Measurements from ENCODE around the gene COL6A3.
"Not testable (repeated sequence)": the region's sequence is repeated elsewhere in the genome, so short reads cannot be mapped to it uniquely, and the experiment has no call there.

Gene COL6A3

DNA sequence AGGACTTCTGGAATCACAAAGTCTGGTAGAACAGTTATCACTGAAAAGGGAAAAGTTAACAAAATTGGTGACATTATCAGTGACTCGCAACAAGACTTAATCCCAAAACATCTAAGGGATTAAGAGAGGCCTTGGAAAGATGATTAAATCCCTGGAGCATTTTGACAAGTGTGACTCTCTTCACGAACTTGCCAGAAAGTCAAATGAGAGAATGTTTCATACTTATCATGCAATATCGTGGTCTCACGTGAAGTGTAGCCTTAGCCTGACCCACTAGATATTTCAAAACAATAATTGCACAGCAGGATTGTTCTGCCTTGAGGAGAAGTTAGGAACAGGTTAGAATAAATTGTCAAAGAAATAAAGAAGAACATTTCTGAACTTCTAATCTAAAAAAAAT is 104.5 kb downstream of the COL6A3 start:
- DNase-seq, result no peak

DNA sequence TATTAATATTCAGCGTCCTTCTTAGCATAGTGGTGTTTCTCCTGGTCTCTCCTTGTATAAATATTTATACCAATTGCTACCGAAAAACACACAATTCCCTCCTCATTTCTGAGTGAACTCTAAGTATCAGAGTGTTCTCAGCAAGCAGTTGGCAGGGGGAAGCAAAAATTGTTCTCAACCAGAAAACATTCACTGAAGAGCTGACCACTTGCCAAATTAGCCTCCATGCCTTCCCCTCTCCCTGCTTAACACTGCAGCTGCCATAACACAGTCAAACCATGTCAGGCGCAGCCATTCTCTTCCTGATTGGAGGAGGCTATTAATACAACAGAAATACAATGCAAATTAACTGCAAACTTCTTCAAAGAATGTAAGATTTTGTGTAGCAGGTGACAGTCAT is 105.0 kb downstream of the COL6A3 start:
- no peak for DNase-seq

DNA sequence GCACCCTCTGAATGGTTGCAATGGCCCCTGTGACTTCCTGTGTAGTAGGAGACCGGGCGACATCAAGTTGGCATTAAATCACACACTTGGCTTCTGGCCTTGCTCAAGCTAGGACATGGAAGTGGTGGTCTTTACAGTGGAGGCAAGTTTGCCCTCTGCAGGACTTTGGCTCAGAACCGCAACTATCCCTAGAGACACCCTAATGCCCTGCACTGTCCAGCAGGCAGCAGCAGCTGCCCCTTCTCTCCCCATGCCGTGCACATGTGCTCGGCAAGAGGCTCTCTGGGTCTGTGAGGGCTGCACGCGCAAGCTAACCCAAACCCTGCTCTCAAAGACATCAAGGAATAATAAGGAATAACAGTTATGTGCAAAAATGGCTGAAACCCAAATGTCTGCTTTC is 106.5 kb downstream of the COL6A3 start:
- no peak for DNase-seq

DNA sequence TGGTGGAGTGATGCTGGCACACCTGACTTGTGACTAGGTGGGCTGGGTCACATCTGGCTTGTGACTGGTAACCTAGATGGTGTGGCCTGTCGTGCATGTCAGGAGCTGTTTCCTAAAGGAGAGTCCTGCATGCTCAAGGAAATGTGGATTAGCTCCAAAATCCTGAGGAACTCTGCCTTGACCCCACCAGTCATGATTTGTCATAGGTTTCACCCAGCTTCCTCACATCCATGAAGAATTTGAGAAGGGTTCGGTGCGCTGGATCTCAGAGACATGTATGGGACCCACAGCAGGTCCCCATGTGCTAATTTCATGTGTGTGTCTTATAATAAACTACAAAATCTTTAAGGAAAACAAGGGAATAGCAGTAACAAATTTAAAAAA is 107.2 kb downstream of the COL6A3 start:
- no peak for DNase-seq

DNA sequence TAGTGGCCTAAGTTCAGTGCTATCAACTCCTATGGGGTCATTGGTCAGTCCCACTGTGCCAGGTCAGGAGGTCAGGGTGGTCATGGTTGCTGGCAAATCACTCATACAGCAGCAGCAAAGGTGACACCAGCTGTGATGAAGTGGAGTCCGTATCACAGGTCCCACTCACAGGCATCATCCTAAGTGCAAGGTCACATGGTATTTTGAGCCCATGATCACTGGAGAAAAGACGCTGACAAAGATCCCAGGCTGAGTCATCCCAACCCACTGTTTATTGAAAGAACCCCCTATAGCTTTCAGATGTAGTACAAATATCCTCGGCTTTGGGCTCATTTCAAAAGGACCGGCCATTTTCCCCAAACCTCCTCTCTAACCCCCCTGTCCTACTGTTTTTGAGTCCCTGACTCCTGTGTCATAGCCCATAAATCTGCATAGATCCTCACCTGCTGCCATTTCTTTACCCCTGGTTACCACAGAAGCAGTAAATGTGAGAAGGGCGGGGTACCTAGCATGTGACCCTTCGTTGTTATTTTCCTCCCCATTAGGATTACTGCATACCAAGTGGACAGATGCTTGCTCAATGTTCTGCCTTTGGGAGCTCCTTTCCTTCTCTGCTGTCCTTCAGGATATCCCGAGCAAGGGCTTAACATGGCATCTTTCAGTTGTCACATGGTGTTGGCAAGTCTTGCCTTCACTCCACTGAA is 107.7 kb downstream of the COL6A3 start:
- no peak for DNase-seq

DNA sequence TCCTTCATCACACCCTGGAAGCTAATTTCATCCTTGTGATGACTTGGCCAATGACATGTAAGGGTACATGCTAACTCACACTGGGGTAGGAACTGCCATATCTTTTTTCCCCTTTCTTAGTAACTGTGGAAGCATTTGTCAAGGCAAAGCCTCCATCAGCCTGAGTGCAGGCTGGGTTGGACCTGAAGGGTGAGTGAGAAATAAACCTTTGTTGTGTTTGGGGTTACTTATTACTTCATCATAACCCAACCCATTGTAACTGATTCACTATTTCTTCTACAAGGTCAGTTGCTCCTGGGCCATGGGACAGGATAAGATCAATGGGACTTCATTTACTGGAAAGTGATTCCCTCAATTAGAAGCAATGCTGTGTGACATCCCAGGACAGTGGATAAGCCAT is 108.4 kb downstream of the COL6A3 start:
- no peak for DNase-seq

DNA sequence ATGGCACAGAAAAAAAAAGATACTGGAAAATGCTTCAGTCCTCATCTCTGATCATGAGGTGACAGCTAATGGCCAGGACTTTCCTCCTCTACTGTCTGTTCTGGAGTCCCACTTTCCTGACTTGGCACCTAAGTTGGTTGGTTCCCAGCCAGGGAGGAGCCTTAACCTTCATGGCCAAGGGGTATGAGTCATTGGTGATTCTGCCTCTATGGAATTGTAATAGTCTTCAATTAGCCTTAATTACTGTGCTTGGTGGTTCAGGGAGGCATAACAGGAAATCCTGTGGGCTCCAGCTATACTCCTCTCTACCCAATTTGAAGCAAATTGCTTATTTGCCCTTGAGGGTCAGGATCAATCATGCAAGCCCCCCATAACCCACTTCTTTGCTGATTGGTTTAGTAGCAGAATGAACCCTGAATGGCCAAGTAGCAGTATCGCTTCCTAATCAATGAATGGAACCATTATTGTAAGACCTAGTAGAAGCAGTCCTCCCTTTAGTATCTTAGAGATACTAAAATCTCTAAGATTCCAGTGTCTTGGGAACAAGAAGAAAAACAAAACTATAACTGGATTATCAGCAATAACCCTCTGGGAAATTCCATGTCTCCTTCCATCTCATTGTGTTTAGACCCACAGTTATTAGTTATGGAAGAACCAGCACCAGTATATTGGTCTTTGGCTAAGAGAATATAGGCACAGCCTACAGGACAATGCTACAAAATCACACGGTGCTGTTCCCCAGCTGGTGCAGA is 109.0 kb downstream of the COL6A3 start:
- no peak for DNase-seq

DNA sequence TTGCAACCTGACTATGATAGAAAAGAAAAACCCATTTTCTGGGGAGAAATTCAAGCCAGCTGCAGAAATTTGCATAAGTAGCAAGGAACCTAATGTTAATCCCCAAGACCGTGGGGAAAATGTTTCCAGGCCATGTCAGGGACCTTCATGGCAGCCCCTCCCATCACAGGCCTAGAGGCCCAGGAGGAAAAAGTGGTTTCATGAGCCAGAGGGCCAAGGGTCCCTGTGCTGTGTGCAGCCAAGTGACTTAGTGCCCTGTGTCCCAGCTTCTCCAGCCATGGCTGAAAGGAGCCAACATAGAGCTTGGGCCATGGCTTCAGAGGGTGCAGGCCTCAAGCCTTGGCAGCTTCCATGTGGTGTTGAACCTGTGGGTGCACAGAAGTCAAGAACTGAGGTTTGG is 110.7 kb downstream of the COL6A3 start:
- not testable (repeated sequence) for DNase-seq

DNA sequence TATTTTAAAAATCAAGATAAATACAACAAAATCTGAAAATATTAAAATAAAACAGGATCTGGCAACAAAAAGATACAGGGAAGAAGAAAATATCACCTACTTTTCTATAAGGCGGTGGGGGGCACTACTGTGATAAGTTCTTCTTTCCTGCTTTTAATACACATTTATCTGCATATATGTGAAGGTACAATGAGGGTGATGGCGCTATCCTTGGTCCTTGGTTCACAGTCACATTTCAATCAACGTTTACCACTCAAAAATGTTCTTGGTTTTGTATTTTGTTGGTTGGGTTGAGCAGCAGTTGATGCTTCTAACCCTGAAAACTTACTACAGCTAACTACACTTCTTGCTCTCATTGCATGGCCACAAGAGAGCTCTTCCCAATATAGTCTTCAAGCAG is 112.4 kb downstream of the COL6A3 start:
- no peak for DNase-seq

DNA sequence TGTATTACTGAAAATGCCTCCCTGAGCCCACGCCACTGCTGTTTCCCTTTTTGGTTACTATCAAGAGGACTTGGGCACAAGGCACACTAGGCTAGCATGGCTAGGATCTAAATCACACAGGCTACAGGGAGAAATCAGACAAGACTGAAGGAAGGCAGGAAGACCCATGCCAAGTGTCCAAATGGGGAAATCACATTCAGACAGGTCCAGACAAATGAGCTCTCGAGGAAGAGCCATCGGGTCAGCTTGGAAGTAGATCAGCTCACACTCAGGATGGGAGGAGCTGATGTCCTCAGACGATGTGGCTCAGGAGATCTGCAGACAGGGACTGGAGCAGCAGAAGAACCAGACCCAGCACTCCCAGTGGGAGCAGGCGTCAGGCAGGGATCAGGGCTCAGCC is 113.2 kb downstream of the COL6A3 start:
- DNase-seq, result no peak

DNA sequence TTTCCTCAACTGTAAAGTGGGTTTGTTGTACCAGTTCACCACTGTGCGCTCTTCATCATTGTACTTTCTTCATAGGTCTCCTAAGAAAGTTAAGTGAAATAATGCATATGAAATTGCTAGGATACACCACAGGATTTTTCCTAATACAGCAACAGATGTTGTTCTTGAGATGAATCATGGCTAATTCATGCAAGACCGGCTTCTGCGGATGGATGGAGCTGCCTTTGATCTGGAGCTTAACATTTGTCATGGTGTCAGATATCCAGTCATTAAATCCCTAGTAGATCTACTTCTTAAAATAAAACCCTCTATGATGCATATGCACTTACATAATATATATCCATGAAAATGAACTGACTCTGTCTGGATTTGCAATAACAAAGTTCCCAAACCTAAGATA is 114.1 kb downstream of the COL6A3 start:
- DNase-seq, result no peak

DNA sequence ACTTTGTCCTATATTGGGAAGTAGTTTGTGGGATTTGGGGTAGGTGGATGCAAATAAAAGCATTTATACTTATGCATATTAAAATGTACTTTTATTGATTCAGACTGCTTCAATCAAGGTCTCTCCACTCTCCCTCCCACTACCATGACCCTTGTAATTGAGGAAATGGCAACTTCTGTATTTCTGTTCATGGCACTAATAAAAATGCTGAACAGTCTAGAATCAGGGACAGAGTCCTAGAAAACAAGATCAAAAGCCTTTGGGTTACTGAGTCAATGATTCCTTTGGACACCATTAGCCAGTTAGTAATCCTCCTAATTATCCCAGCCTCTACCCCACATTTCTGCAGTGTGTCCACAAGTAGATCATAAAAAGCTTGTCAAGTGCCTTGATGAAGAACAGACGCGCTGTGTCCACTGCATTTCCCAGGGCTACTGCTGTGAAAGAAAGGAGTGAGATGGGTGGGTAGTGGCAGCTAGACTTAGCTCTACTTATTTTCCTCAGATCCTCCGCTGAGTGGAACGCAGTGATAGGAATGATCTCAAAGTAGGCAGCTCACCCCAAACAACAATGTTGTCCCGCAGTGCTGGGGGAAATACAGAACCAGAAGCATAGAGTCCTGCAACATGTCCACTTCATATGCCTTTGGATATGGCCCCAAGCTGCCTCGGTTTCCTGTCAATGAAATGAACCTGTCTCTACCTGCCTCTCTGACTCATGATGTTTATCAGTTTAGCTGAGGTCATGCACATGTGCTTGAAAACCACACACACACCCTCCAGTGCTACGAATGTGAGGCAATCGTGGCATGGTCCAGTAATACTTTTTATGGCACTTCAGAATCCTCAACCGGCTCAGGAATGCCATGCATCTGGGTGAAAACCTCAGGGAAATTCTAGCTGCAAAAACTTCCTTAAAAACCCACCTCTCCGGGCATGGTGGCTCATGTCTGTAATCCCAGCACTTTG is 115.5 kb downstream of the COL6A3 start:
- no peak for DNase-seq

DNA sequence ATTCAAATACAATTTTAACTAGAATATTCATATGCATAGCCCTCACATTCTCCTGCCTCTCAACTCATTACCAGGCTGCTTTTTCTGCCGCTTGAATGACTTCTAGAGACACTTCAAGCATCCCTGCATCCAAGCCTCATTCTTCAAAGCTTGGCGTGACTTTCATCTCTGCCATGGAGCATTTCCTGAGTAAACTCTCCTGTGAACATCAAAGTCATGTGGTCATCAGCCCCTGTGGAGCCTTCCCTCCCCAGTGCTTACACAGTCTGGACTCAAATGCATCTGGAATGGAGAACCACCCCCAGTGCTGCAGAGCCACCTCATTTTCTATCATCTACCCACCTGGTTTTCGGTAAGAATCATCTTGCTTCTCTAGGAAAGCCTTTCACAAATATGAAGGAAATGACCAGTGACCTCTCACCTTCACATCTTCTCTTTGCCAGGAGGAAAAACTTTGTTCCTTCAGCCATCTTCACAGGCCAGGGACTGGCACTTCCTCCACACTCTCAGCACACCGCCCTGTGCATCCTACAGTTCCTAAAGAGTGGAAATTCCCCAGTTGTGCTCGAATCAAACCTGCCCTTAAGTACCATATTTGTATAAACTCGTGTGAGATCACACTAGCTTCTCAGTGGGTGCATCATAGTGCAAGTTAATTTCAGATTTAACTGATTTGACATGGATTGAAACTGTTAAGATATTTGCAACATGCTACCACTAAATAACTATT is 116.4 kb downstream of the COL6A3 start:
- no peak for DNase-seq

DNA sequence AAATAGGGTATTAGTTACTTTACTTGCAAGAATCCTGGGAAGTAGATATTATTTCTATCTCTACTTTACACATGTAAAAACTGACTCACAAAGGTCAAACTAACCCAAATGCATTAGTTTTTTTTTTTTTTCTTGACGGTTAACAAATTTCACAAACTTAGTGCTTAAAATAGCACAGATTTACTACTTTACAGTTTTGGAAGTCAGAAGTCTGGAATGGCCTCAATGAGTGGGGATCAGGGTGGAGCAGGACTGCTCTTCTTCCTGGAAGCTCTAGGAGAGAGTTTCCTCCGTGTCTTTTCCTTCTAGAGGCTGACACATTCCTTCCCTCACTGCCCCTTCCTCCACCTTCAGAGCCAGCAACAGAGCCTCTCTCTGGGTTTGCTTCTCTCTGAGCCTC is 117.2 kb downstream of the COL6A3 start:
- DNase-seq, result no peak

DNA sequence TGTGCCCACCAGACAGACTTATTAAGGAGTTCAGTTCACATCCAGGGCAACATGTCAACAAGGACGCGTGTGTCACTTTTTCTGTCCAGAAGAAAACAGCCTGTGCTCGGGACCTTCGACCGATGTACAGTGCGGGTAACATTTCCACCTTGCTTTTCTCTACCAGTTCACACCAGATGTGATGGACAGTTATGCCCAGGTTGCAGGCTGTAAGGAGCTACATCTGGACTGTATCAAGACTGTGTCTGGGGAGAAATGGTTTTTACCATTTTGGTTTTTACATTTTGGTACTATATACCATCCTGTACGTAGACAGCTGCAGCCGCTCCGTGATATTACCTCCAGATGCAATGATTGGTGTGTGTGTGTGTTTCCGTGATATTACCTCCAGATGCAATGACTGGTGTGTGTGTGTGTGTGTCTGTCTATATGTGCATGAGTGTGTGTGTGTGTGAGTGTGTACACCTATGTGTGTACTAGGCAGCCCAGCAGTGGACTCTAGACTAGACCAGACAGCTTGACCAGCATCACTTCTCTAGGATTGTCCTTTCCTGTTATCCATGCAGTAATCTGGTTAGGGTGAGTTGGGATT is 118.0 kb downstream of the COL6A3 start:
- DNase-seq, result no peak

DNA sequence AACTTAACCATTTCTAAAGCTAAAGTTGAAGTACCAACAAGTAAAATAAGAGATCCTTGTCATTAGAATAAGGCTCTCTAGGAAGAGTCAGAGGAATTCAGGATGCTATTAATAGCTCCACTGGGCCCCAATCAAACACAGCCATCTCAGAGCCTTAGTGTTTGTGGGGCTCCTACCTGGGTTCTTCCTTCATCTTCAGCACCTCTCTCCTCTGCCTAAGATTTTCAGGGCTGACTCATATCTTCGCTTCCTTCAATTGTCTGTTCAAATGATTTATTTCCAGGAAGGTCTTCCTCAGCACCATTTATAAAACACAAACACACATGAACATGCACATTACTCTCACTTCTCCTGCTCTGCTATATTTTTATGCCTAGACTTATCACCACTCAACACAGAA is 119.5 kb downstream of the COL6A3 start:
- no peak for DNase-seq

DNA sequence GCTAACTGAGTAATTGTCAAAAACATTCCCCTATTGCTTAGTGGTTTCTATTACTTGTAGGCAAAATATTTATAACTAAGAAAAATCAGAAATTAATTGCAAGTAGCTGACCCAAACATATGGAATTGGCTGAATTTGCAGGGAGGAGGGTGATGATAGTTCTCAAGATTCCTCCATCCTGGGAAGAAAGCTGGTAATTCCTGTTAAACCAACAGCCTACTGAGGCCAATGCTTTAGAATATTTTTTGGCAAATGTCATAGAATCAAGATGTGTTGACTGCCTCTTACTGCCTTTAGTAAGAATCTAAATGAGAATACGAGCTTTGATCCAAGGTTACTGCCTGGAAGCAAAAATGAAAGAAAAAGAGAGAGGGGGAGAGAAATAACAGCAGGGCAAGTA is 120.0 kb downstream of the COL6A3 start:
- DNase-seq, result no peak

DNA sequence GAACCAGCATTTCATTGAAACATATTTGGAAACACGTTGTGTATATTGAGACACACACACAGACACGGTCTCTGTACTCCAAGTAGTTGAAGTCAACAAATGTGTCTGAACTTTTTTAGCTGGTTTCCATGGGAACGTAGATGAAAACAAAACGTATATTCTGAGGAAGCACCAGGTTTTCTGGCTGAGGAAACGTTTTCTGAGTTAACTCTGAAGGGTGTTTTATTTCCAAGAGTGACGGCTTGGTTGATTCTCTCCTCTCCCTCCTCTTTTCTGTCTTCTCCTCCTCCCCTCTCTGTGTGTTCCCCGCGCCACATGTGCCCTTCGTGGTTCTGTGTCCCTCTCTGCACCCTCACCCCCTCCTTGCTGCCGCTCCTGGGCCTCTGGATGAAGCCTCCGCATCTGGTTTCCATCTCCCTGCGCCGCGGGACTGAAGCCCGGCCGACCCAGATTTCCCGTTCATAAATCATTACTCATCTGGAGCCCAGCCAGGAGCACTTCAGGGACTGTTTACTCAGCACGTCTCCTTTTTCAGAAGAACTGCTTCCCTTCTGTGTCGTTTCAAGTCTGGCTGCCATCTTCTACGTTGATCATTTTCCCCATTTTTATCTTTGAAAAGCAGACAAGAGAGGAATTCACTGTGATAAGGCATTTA is 122.7 kb downstream of the COL6A3 start:
- DNase-seq, result peak; percentile 14

DNA sequence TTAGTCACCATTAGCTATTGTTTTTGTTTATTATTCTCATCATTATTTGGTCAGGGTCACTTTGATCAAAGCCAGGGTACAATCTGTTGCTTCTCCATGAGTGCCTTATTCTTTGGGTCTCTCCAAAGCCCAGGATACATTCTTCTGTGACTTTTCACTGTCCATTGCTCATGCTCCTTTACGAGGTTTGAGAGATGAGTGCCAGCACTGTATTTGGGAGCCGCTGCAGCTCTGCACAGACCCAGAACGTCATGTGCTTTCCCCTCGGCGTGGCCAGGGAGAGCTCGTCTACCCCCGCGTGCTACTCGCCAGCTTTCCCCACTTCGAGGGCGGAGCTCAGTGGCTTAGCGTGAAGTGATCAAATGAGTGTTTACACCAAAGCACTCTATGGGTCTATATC is 123.7 kb downstream of the COL6A3 start:
- DNase-seq, result no peak

DNA sequence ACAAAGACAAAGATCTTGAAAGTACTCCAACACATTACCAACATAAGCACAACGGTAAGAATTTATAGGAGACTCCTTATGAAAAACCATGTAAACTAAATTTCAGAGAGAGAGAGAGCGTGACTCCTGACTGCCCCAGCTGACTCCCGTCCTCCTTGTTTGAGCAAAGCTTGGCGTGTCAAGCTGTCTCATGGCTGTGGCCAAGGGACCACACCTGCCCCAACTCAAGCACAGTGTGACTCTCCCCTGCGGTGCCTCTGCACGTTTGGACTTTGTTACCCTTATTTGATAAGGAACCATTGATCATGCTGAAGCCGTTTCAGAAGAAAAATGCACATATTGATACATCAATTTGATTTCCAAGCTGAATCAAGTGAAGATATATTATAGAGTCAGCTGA is 124.8 kb downstream of the COL6A3 start:
- DNase-seq, result no peak

DNA sequence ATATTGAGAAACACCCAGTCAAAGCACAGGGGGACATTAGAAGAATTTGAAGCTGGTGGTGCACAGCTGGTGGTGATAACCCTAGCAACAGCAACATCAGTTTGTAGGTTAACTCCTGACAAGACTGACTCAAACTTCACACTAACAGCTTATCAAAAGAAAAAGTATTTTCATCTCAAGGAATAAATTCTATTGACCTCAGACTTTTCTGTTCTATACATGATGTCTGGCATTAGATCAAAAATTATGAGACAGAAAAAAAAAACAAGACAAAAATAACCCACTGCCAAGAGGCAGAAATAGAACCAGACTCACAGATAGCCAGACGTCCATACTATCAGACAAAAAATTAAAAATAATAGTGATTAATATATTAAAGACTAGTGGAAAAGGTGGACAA is 126.1 kb downstream of the COL6A3 start:
- no peak for DNase-seq

Measured in CD4-positive, alpha-beta T cell treated with Interleukin-6 for 4 hours (primary cell).